GM12878 (cell line): ENCODE measurements around the gene CNGA4. TPM values are rescaled to one million over a fixed set of nuclear protein-coding genes. Genes with fewer than 3 reads are reported as not detected.

Experiments
- ATAC-seq: fragments of 200-7000 bp; cut with Tn5 transposase; 3 replicates; pipeline ENCODE4 v1.9.1; 2020; ENCODE audit warnings: mild to moderate bottlenecking, moderate library complexity
- BruUV-seq: library from RNA; stranded (reverse); fragments of 400-500 nt; replicated peaks from 2 replicates; lab custom pipeline; 2021; lab: Mats Ljungman, UMichigan
- CTCF ChIA-PET: fragments of 300-600 bp; sonication (Branson Sonifier 250); formaldehyde crosslinking; extraction: SDS; loops from one replicate; lab custom pipeline; 2021; ENCODE audit warnings: inconsistent platforms; lab: Yijun Ruan, JAX
- POLR2A ChIA-PET: fragments of 350-600 bp; formaldehyde crosslinking; extraction: SDS; loops from one replicate; lab custom pipeline; 2021; ENCODE audit warnings: inconsistent platforms; lab: Charles Lee
- RAD21 ChIA-PET: fragments of 300-600 bp; sonication (Branson Sonifier 250); formaldehyde crosslinking; loops from one replicate; lab custom pipeline; 2023; ENCODE audit warnings: antibody characterized with exemption; ENCODE audit not compliant: unreplicated experiment; lab: Charles Lee
- SMC1A ChIA-PET: fragments of 300-600 bp; sonication (Branson Sonifier 250); formaldehyde crosslinking; loops from one replicate; lab custom pipeline; 2023; ENCODE audit not compliant: unreplicated experiment, uncharacterized antibody; lab: Charles Lee
- DNase-seq: peaks from one replicate; pipeline ENCODE4 v3.0.0-alpha.2; 2011; ENCODE audit warnings: low read depth, low spot score
- FAIRE-seq: peaks from 3 replicates; lab custom pipeline; 2011; peaks lifted over from hg19 to GRCh38; lab: Jason Lieb, UNC
- H2AFZ ChIP-seq: 2 replicates; pipeline ENCODE4 v1.6.0; 2011; ENCODE audit warnings: low read depth, low read length, control low read depth; ENCODE audit not compliant: control insufficient read depth
- H3K27ac ChIP-seq: 2 replicates; pipeline ENCODE4 v1.5.1; 2011; ENCODE audit warnings: control low read depth; ENCODE audit not compliant: control insufficient read depth, insufficient read depth
- H3K27me3 ChIP-seq, 2 experiments: replicated peaks in 1 of 2; 2 replicates each; pipeline versions ENCODE4 v1.6.0 to v1.6.1; 2011; ENCODE audit warnings: low read length in 1 of 2; ENCODE audit not compliant: control insufficient read depth in 2 of 2, insufficient read depth in 2 of 2
- H3K36me3 ChIP-seq, 2 experiments: 2 replicates each; pipeline ENCODE4 v1.5.1; 2011; ENCODE audit warnings: low read length in 1 of 2; ENCODE audit not compliant: control insufficient read depth in 2 of 2, insufficient read depth in 2 of 2
- H3K4me1 ChIP-seq: 2 replicates; pipeline ENCODE4 v1.6.1; 2011; ENCODE audit warnings: mild to moderate bottlenecking, low read length, moderate library complexity, mixed read lengths; ENCODE audit not compliant: control insufficient read depth, insufficient read depth
- H3K4me2 ChIP-seq: 2 replicates; pipeline ENCODE4 v1.6.0; 2011; ENCODE audit warnings: control low read depth; ENCODE audit not compliant: control insufficient read depth, insufficient read depth
- H3K4me3 ChIP-seq: fragments of 200-600 bp; sonication (generic); 2 replicates; pipeline ENCODE4 v1.5.1; 2016
- H3K79me2 ChIP-seq: 2 replicates; pipeline ENCODE4 v1.6.0; 2011; ENCODE audit warnings: low read length; ENCODE audit not compliant: control insufficient read depth, insufficient read depth
- H3K9ac ChIP-seq: 2 replicates; pipeline ENCODE4 v1.8.0; 2011; ENCODE audit warnings: low read length, control low read depth, mixed read lengths; ENCODE audit not compliant: control insufficient read depth, insufficient read depth
- H3K9me3 ChIP-seq: replicated peaks from 3 replicates; pipeline ENCODE4 v1.5.1; 2011; ENCODE audit warnings: mild to moderate bottlenecking, low read length; ENCODE audit not compliant: control insufficient read depth, insufficient read depth
- H4K20me1 ChIP-seq: 2 replicates; pipeline ENCODE4 v1.6.0; 2011; ENCODE audit not compliant: control insufficient read depth, insufficient read depth
- ATF7 ChIP-seq: fragments of 450-650 bp; IDR thresholded peaks from 2 replicates; pipeline ENCODE4 v1.6.1; 2016; ENCODE audit warnings: low read depth, mild to moderate bottlenecking
- CUX1 ChIP-seq: IDR thresholded peaks from 2 replicates; pipeline ENCODE4 v1.6.1; 2012; ENCODE audit warnings: improper control_type of control experiment, low read depth, low read length; ENCODE audit not compliant: insufficient replicate concordance
- E4F1 ChIP-seq: fragments of 450-650 bp; IDR thresholded peaks from 2 replicates; pipeline ENCODE4 v1.6.1; 2018; ENCODE audit warnings: borderline replicate concordance, mild to moderate bottlenecking; ENCODE audit not compliant: partially characterized antibody
- HSF1 ChIP-seq: fragments of 150-350 bp; IDR thresholded peaks from 2 replicates; pipeline ENCODE4 v1.6.1; 2014; ENCODE audit warnings: mild to moderate bottlenecking, low read depth, low read length
- KAT2A ChIP-seq: conservative IDR thresholded peaks from 2 replicates; pipeline ENCODE4 v1.6.1; 2011; ENCODE audit warnings: low read depth, low read length; ENCODE audit not compliant: control insufficient read depth
- MTA3 ChIP-seq: IDR thresholded peaks from 2 replicates; pipeline ENCODE4 v1.6.1; 2012; ENCODE audit warnings: low read length, inconsistent platforms, borderline replicate concordance
- PAX8 ChIP-seq: fragments of 450-650 bp; IDR thresholded peaks from 2 replicates; pipeline ENCODE4 v1.6.1; 2017; ENCODE audit warnings: mild to moderate bottlenecking, moderate library complexity
- RAD51 ChIP-seq: fragments of 450-650 bp; IDR thresholded peaks from 2 replicates; pipeline ENCODE4 v1.6.1; 2016; ENCODE audit warnings: moderate library complexity, mild to moderate bottlenecking, inconsistent platforms
- RCOR1 ChIP-seq: conservative IDR thresholded peaks from 2 replicates; pipeline ENCODE4 v1.6.1; 2012; ENCODE audit warnings: low read depth, low read length, improper control_type of control experiment
- SRF ChIP-seq, 2 experiments: IDR thresholded peaks; 2 replicates each; pipeline ENCODE4 v1.6.1; 2011; ENCODE audit warnings: low read depth in 2 of 2, low read length in 2 of 2, mild to moderate bottlenecking in 1 of 2, moderate library complexity in 1 of 2
- ZBTB40 ChIP-seq: fragments of 450-650 bp; IDR thresholded peaks from 2 replicates; pipeline ENCODE4 v1.6.1; 2016; ENCODE audit warnings: mild to moderate bottlenecking, moderate library complexity, borderline replicate concordance
- WGBS: methylation state at CpG from one replicate; pipeline ENCODE4 v1.1.6; 2016; ENCODE audit warnings: low lambda C conversion rate; ENCODE audit not compliant: insufficient replicate concordance, insufficient coverage; ENCODE audit errors: missing lambda C conversion rate; 5-methylcytosine and 5-hydroxymethylcytosine counted together
- in situ Hi-C: fragments of 300-500 bp; cut with MboI; formaldehyde crosslinking; loops from 9 replicates; pipeline ENCODE4 v1.14.3; 2018; ENCODE audit warnings: mixed read lengths
- intact Hi-C: fragments of 100-400 bp; cut with micrococcal nuclease; formaldehyde crosslinking; loops from one replicate; pipeline ENCODE4 v1.14.2; 2022; ENCODE audit not compliant: unreplicated experiment
- polyA plus RNA-seq, 11 experiments: library from polyadenylated mRNA; depleted of rRNA in 4 of 11; unstranded in 6 of 11; stranded (reverse) in 5 of 11; fragments of >200 nt; fragmentation: Nextera tagmentation in 4 of 11; fragmentation: Illumina TruSeq in 1 of 11; extraction: Ambion mirVana in 4 of 11; extraction: Trizol in 1 of 11; gene quantifications; 1 replicate in 1 of 11; 2 replicates in 10 of 11; pipeline versions ENCODE4 v1.2.1 to v1.2.3, GENCODE V29; 2011 to 2016; ENCODE audit warnings: inconsistent platforms in 2 of 11, missing spikeins in 2 of 11, low read depth in 1 of 11
- total RNA-seq, 4 experiments: library from RNA; depleted of rRNA in 3 of 4; stranded (reverse); fragments of >200 nt in 3 of 4; fragmentation: Illumina TruSeq in 1 of 4; extraction: Trizol in 1 of 4; gene quantifications; 2 replicates each; pipeline versions ENCODE4 v1.2.1 to v1.2.3, GENCODE V29; 2013 to 2021

Gene CNGA4
- total and polyA plus RNA-seq, 10 of the 15 experiments (the other 5 are each of a cell fraction or from before 2014, with no cell fraction given): 0.05 to 0.26 (median 0.07) TPM; not detected in 5

- 0% methylated on average over 3 of the region's 3 CpGs for WGBS
- BruUV-seq: no TSS peak
- FAIRE-seq: no peak
- RAD21 ChIA-PET: no interaction called here
- SMC1A ChIA-PET: no interaction called here
- POLR2A ChIA-PET: no interaction called here
- Histone ChIP-seq H3K36me3 (no peaks in the 10 kb centered on the region), H4K20me1 (no peaks in the 10 kb centered on the region), H3K4me1 (no peaks in the 10 kb centered on the region), H2AFZ (no peak overlapping the region), H3K9ac (no peak overlapping the region), H3K4me2 (no peak overlapping the region), H3K4me3 (no peak overlapping the region), H3K27me3 (peaks cover 2 to 4% of the 10 kb centered on the region in 2 experiments; a peak in 3 of 4 replicates), H3K9me3 (no peaks in the 10 kb centered on the region), H3K27ac (no peak overlapping the region), H3K79me2 (no peaks in the 10 kb centered on the region)
- no peak for DNase-seq
- ATAC-seq: no peak
- intact Hi-C loops (no loop called here), in situ Hi-C loops (no loop called here)
- CTCF ChIA-PET: no interaction called here
- TF ChIP-seq RCOR1 (no peak), CUX1 (no peak), ATF7 (no peak), PAX8 (no peak), RAD51 (no peak), HSF1 (no peak), ZBTB40 (no peak), E4F1 (no peak), MTA3 (no peak), KAT2A (no peak), SRF (IDR thresholded peaks at IDR 0.05; ENCODE audit: low read depth in 2 of 2, low read length in 2 of 2) (no peak)
These were observed 45.4 kb downstream of the CNGA4 start for GRCh38 chr11:6284250-6284649.
